Endothelial cell of umbilical vein (primary cell): ENCODE measurements around the gene CERS2. TPM values are rescaled to one million over a fixed set of nuclear protein-coding genes. Genes with fewer than 3 reads are reported as not detected.
"Not testable (repeated sequence)": the region's sequence is repeated elsewhere in the genome, so short reads cannot be mapped to it uniquely, and the experiment has no call there.

ENCODE experiments used
- BruUV-seq: library from RNA; stranded (reverse); fragments of 400-500 nt; replicated peaks from 2 replicates; lab custom pipeline; 2021; lab: Mats Ljungman, UMichigan
- CTCF ChIA-PET: fragments of 300-600, 350-600 bp; sonication (Branson Sonifier 250); formaldehyde crosslinking; loops from one replicate; lab custom pipeline; 2021; ENCODE audit warnings: antibody characterized with exemption, inconsistent platforms; lab: Charles Lee
- POLR2A ChIA-PET: fragments of 300-600, 350-600 bp; sonication (Branson Sonifier 250); formaldehyde crosslinking; loops from one replicate; lab custom pipeline; 2021; ENCODE audit warnings: antibody characterized with exemption, inconsistent platforms; lab: Charles Lee
- DNase-seq: peaks from one replicate; pipeline ENCODE4 v3.0.0-alpha.2; 2011; ENCODE audit warnings: low read depth, low spot score
- FAIRE-seq: peaks from 2 replicates; lab custom pipeline; 2011; peaks lifted over from hg19 to GRCh38; lab: Jason Lieb, UNC
- H2AFZ ChIP-seq: 2 replicates; pipeline ENCODE4 v1.6.0; 2012; ENCODE audit warnings: low read depth, low read length, control low read depth, inconsistent platforms
- H3K27ac ChIP-seq: 2 replicates; pipeline ENCODE4 v1.5.1; 2011; ENCODE audit warnings: low read depth, mild to moderate bottlenecking, control low read depth, low read length, moderate library complexity; ENCODE audit not compliant: insufficient read depth
- H3K27me3 ChIP-seq, 2 experiments: 2 replicates each; pipeline versions ENCODE4 v1.6.0 to v1.6.1; 2011; ENCODE audit warnings: low read length in 2 of 2, mixed read lengths in 1 of 2; ENCODE audit not compliant: control insufficient read depth in 2 of 2, insufficient read depth in 2 of 2
- H3K36me3 ChIP-seq, 2 experiments: 2 replicates in 1 of 2; 3 replicates in 1 of 2; pipeline ENCODE4 v1.5.1; 2011; ENCODE audit warnings: low read length in 2 of 2, mild to moderate bottlenecking in 1 of 2, moderate library complexity in 1 of 2; ENCODE audit not compliant: control insufficient read depth in 2 of 2, insufficient read depth in 2 of 2; ENCODE audit errors: extremely low read depth in 1 of 2
- H3K4me1 ChIP-seq: 3 replicates; pipeline ENCODE4 v1.5.1; 2011; ENCODE audit warnings: mild to moderate bottlenecking, low read length; ENCODE audit not compliant: control insufficient read depth, insufficient read depth; ENCODE audit errors: extremely low read depth
- H3K4me2 ChIP-seq: 2 replicates; pipeline ENCODE4 v1.6.1; 2011; ENCODE audit warnings: low read length, control low read depth, mixed read lengths; ENCODE audit not compliant: insufficient read depth
- H3K4me3 ChIP-seq, 3 experiments: fragments of 200-600 bp in 1 of 3; sonication (generic), shearing (Covaris generic) in 1 of 3; replicated peaks in 1 of 3; 2 replicates each; pipeline ENCODE4 v1.5.1; 2011 to 2016; ENCODE audit warnings: control low read depth in 3 of 3, low read length in 3 of 3, mild to moderate bottlenecking in 2 of 3, inconsistent platforms in 1 of 3, low read depth in 1 of 3, moderate library complexity in 1 of 3; ENCODE audit not compliant: insufficient read depth in 1 of 3
- H3K79me2 ChIP-seq: 2 replicates; pipeline ENCODE4 v1.6.0; 2012; ENCODE audit warnings: low read length, inconsistent platforms; ENCODE audit not compliant: control insufficient read depth, insufficient read depth
- H3K9ac ChIP-seq: replicated peaks from 2 replicates; pipeline ENCODE3; 2011; ENCODE audit warnings: low read length, control low read depth; ENCODE audit not compliant: insufficient read depth; ENCODE audit errors: extremely low read depth
- H3K9me1 ChIP-seq: replicated peaks from 3 replicates; pipeline ENCODE4 v1.6.0; 2011; ENCODE audit warnings: mild to moderate bottlenecking, low read length; ENCODE audit not compliant: control insufficient read depth, insufficient read depth; ENCODE audit errors: extremely low read depth
- H3K9me3 ChIP-seq: replicated peaks from 2 replicates; pipeline ENCODE4 v1.5.1; 2012; ENCODE audit warnings: low read length, inconsistent platforms; ENCODE audit not compliant: control insufficient read depth, insufficient read depth
- H4K20me1 ChIP-seq: replicated peaks from 2 replicates; pipeline ENCODE3; 2011; ENCODE audit warnings: mild to moderate bottlenecking, low read length; ENCODE audit not compliant: control insufficient read depth, insufficient read depth; ENCODE audit errors: extremely low read depth
- CTCF ChIP-seq, 2 donors: IDR thresholded peaks; 1 replicate in 1 of 2; 2 replicates in 1 of 2; pipeline ENCODE4 v1.5.1; 2011; ENCODE audit warnings: low read length in 2 of 2, mild to moderate bottlenecking in 2 of 2, moderate library complexity in 2 of 2, control low read depth in 1 of 2, inconsistent platforms in 1 of 2, low read depth in 1 of 2; ENCODE audit not compliant: insufficient read depth in 1 of 2; ENCODE audit errors: extremely low read depth in 1 of 2
- EZH2 ChIP-seq: IDR thresholded peaks from 2 replicates; pipeline ENCODE4 v1.6.1; 2012; ENCODE audit warnings: borderline replicate concordance, low read depth, mild to moderate bottlenecking, moderate library complexity, low read length, inconsistent platforms; ENCODE audit not compliant: severe bottlenecking
- FOS ChIP-seq: IDR thresholded peaks from 2 replicates; pipeline ENCODE4 v1.6.1; 2011; ENCODE audit warnings: mild to moderate bottlenecking, low read length, moderate library complexity, borderline replicate concordance; ENCODE audit not compliant: insufficient read depth
- GATA2 ChIP-seq: IDR thresholded peaks from 2 replicates; pipeline ENCODE4 v1.7.0; 2011; ENCODE audit warnings: low read depth, mild to moderate bottlenecking, moderate library complexity, mixed read lengths, low read length; ENCODE audit not compliant: insufficient read length, insufficient read depth
- JUN ChIP-seq: IDR thresholded peaks from 2 replicates; pipeline ENCODE4 v1.6.1; 2011; ENCODE audit warnings: borderline replicate concordance, low read depth; ENCODE audit not compliant: insufficient read length, insufficient read depth
- MAX ChIP-seq: IDR thresholded peaks from 2 replicates; pipeline ENCODE4 v1.6.1; 2011; ENCODE audit not compliant: insufficient read depth, insufficient read length
- MYC ChIP-seq: IDR thresholded peaks from one replicate; pipeline ENCODE4 v1.6.1; 2011; ENCODE audit warnings: mild to moderate bottlenecking, low read depth, low read length
- POLR2A ChIP-seq: IDR thresholded peaks from 2 replicates; pipeline ENCODE4 v1.6.1; 2012; ENCODE audit warnings: low read depth, mild to moderate bottlenecking, control low read depth, low read length
- POLR2AphosphoS5 ChIP-seq: IDR thresholded peaks from 2 replicates; pipeline ENCODE4 v1.6.1; 2012; ENCODE audit warnings: low read depth, mild to moderate bottlenecking, control low read depth, low read length, moderate library complexity; ENCODE audit not compliant: insufficient read depth
- dilution Hi-C: fragments of 300-500 bp; cut with MboI; formaldehyde crosslinking; loops from one replicate; pipeline ENCODE4 v1.15.0; 2019; ENCODE audit warnings: low sequenced_read_pairs; ENCODE audit not compliant: extremely low pct_ligation_motif_present
- intact Hi-C: fragments of 100-400 bp; cut with micrococcal nuclease; formaldehyde crosslinking; loops from one replicate; pipeline ENCODE4 v1.10.0; 2022
- polyA plus RNA-seq, 4 experiments: library from polyadenylated mRNA; depleted of rRNA in 3 of 4; stranded (reverse) in 3 of 4; unstranded in 1 of 4; fragments of >200 nt; gene quantifications; 2 replicates each; pipeline versions ENCODE4 v1.2.1 to v1.2.3, GENCODE V29; 2011 to 2012; ENCODE audit warnings: missing spikeins in 1 of 4
- total RNA-seq: library from RNA; stranded (reverse); gene quantifications from 2 replicates; pipeline ENCODE4 v1.2.3, GENCODE V29; 2021

The CERS2 gene
- total and polyA plus RNA-seq, 2 donors (not counting 3 experiments of a cell fraction or from before 2014, with no cell fraction given): 143 to 155 TPM

- H3K79me2 ChIP-seq: peaks cover 11% of the 10 kb centered on the region
- no peak overlapping the region for H2AFZ ChIP-seq
- no TSS peak for BruUV-seq
- FAIRE-seq: no peak
- H3K27me3 ChIP-seq: no peaks in the 10 kb centered on the region
- DNase-seq: peak; percentile 25
- H3K9me1 ChIP-seq: no peaks in the 10 kb centered on the region
- CTCF ChIA-PET: no interaction called here
- dilution Hi-C loops (no loop called here), intact Hi-C loops (no loop called here)
- no peak overlapping the region for H3K4me3 ChIP-seq
- H3K27ac ChIP-seq: no peak overlapping the region
- H3K9me3 ChIP-seq: no peaks in the 10 kb centered on the region
- no peak for TF ChIP-seq CTCF (IDR thresholded peaks at IDR 0.05; ENCODE audit: extremely low read depth in 1 of 2, insufficient read depth in 1 of 2, low read depth in 1 of 2, low read length in 2 of 2)
- no peak for TF ChIP-seq EZH2
- no peak for TF ChIP-seq FOS
- no peak for TF ChIP-seq MYC
- TF ChIP-seq POLR2A: no peak
- TF ChIP-seq MAX: no peak
- no peak for TF ChIP-seq POLR2AphosphoS5
- no peak for TF ChIP-seq JUN
- no peak for TF ChIP-seq GATA2
- POLR2A ChIA-PET: no interaction called here
- peaks cover 10 to 11% of the 10 kb centered on the region in 2 experiments for H3K36me3 ChIP-seq
- H3K9ac ChIP-seq: no peak overlapping the region
- no peaks in the 10 kb centered on the region for H4K20me1 ChIP-seq
- H3K4me2 ChIP-seq: no peak overlapping the region
- peaks cover 5% of the 10 kb centered on the region for H3K4me1 ChIP-seq
Observed at GRCh38 chr1:150931773-150932172, 42.9 kb downstream of the CERS2 start.

GRCh38 chr1:150928775-150929174 lies 45.9 kb downstream of the CERS2 start:
- dilution Hi-C loops: not testable (repeated sequence)
- H3K36me3 ChIP-seq: peaks cover 10 to 11% of the 10 kb centered on the region in 2 experiments

More at GRCh38 chr1:150928775-150929174, 45.9 kb downstream of the CERS2 start:
- H3K27me3 ChIP-seq, DNase-seq, H3K9ac ChIP-seq, POLR2A ChIA-PET, H3K27ac ChIP-seq, BruUV-seq, H3K4me1 ChIP-seq, H4K20me1 ChIP-seq, intact Hi-C loops, H3K9me3 ChIP-seq, H3K9me1 ChIP-seq, H2AFZ ChIP-seq, H3K79me2 ChIP-seq, H3K4me3 ChIP-seq, H3K4me2 ChIP-seq, CTCF ChIA-PET, FAIRE-seq: not testable (repeated sequence)
